Inflammatory macrophage (primary cell): ENCODE results near the gene PSMD11.

Experiments
- DNase-seq, 2 donors: peaks; one replicate each; pipeline ENCODE4 v3.0.0-alpha.2; 2020 to 2022

Gene PSMD11

GRCh38 chr17:32491371-32492263, 47.3 kb downstream of the PSMD11 start:
- DNase-seq: peak in 1 of 2 donors; percentile 16

- no peak for DNase-seq
Observed at GRCh38 chr17:32492264-32492589, 47.9 kb downstream of the PSMD11 start.

- DNase-seq: peak; percentile 22 to 65
Observed at GRCh38 chr17:32492648-32493289, 48.5 kb downstream of the PSMD11 start.

GRCh38 chr17:32493571-32493970, 49.3 kb downstream of the PSMD11 start:
- no peak for DNase-seq

GRCh38 chr17:32493976-32494513, 49.7 kb downstream of the PSMD11 start:
- DNase-seq: no peak

GRCh38 chr17:32494621-32495358, 50.5 kb downstream of the PSMD11 start:
- DNase-seq: no peak

- DNase-seq: peak; percentile 30 to 43
Observed at GRCh38 chr17:32495359-32496231, 51.3 kb downstream of the PSMD11 start.

- DNase-seq: no peak
Observed at GRCh38 chr17:32496395-32497073, 52.2 kb downstream of the PSMD11 start.

GRCh38 chr17:32497431-32498205, 53.3 kb downstream of the PSMD11 start:
- DNase-seq: no peak

- DNase-seq: no peak
Observed at GRCh38 chr17:32498391-32498790, 54.1 kb downstream of the PSMD11 start.

- no peak for DNase-seq
Observed at GRCh38 chr17:32502013-32502412, 57.7 kb downstream of the PSMD11 start.

- no peak for DNase-seq
Observed at GRCh38 chr17:32502710-32503109, 58.4 kb downstream of the PSMD11 start.

GRCh38 chr17:32503251-32504165, 59.2 kb downstream of the PSMD11 start:
- peak; percentile 84 to 89 for DNase-seq

GRCh38 chr17:32504166-32504990, 60.1 kb downstream of the PSMD11 start:
- DNase-seq: peak; percentile 33 to 34

GRCh38 chr17:32508926-32509325, 64.6 kb downstream of the PSMD11 start:
- no peak for DNase-seq

- DNase-seq: no peak
Observed at GRCh38 chr17:32510466-32510865, 66.2 kb downstream of the PSMD11 start.

GRCh38 chr17:32512328-32512727, 68.0 kb downstream of the PSMD11 start:
- no peak for DNase-seq

- no peak for DNase-seq
Observed at GRCh38 chr17:32513579-32513978, 69.3 kb downstream of the PSMD11 start.

- DNase-seq: no peak
Observed at GRCh38 chr17:32514606-32515005, 70.3 kb downstream of the PSMD11 start.
